Stromal cell of bone marrow (primary cell): Measurements from ENCODE around the gene ERBB4.

Experiments used
- DNase-seq: peaks from one replicate; pipeline ENCODE4 v3.0.0-alpha.2; 2012; ENCODE audit warnings: low read depth

ERBB4 gene

DNA sequence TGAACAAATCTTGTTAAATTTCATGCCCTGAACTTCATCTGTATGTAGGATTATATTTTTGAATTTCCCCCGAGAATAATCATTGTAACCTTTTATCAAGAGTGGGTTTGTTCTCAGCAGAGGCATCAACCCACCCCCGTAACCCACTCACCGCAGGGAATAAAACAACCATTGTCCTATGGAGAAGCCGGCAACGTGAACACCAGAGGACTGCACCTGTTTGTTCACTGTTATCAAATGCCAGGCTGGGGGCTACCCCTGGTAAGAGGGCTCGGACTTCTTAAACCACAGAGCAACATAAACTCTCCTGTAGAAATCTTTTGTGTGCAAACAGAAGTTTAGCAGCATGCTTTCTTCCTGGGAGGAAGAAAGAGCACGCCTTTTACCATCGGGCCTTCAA is 610.4 kb downstream of the ERBB4 start:
- DNase-seq = no peak

DNA sequence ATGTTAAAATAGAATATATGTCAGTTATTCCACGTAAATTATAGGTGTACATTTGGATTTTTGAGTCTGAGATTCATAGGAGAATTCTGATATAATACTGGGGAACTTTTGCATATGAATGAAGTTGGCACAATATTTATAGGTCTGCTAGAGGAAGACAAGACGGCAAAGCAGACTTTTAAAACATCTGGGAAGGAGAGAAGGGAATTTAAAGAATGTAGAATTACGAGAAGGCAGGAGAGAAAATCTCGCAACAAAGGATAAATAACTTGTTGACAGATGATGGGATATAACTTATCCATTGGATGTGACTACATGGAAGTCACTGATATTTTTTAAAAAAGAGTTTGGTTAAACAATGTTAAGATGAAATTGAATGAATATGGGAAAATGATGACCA is 615.6 kb downstream of the ERBB4 start:
- DNase-seq = no peak

DNA sequence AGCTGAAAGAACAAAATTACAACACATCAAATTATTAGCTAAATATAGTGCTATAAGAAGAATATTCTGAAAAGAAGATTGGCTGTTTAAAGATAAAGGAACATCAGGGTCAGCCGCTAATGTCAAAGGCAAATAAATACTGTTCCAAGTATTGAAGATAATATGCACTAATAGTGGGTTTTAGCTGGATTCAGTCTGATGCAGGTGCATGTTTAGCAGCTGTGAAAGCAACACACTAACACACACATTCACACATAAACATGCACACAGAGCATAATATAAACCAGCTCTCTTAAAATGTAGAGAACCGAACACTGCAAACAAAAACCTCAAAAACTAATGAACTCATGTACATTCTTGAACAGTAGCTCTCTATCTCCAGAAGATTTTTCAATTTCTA is 634.6 kb downstream of the ERBB4 start:
- no peak for DNase-seq

DNA sequence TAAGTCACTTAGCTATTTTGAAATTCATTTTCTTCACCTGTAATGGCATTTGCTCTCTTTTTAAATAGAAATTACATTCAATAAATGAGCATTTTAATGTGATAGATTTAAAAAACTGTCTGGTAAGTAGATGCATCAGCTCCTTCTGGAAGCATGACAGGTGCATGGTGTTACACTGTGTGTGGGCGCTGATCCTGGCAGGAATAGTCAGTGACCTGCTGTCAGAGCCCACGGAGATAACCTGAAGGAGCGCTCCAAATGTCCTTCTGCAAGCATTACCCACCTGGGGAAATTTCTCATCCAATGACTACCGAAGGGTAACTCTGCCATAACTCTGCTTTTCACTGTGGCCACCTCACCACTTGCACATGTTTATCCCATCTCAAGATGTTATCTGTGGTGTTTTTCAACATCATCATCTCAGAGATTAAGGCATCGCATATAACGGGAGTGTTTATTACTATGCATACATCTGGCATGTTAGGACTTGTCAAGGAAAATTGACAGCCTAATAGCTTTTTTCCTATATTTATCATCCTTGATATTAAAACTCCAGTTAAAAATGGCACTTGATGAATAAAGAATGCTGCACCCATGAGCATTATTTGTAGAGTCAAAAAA is 637.3 kb downstream of the ERBB4 start:
- DNase-seq = no peak

DNA sequence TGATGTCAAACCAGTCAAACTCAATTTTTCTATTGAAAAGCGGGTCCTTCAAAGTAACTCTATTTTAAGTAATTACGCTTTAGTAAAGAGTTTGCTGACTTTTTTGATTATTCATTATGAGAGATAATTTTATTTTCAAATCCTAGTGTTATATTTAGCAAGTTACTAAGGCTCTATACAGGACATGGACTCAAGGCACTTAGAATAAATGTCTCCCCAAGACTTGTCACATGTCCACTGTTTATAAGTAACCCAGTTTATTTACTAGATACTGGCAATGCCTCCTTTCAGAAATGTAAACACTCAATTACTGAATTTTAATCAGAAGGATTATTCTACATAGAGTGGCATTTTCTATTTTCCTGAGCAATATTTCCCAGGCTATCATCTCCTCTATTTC is 638.1 kb downstream of the ERBB4 start:
- DNase-seq = no peak

DNA sequence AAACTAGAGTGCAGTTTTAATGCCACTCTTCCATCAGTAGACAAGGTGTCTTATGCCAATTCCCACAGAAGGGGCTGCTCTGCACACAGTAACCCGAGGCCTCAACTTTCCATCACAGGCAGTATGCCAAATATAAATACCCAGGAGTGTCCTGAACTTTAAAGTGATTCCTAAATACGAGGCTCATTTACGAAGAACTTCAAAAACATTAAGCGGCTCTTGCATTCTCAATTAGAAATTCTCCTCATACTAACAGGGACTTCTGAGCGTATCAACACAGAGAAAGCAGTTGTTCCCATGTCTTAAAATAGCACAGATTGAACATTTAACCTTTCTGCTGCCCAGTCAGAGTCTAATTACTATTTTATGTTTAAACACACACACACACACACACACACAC is 638.6 kb downstream of the ERBB4 start:
- DNase-seq = no peak

DNA sequence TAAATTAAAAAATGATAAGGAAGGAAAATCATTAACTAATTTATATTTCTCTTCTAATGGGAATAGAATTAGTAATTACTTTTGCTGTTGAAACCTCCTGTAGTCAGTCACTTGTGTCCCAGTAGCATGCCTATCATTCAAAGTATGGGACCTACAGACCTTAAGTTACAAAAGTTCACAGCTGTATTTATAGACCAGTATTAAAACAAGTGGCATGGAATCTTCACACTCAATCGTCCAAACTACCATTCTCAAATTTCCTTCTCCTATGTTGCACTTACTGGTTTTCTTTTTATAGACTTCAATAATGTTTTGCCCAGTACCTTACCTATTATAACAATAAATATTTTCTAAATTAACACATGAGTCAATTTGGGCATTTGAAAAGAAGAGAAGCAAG is 639.9 kb downstream of the ERBB4 start:
- DNase-seq = no peak

DNA sequence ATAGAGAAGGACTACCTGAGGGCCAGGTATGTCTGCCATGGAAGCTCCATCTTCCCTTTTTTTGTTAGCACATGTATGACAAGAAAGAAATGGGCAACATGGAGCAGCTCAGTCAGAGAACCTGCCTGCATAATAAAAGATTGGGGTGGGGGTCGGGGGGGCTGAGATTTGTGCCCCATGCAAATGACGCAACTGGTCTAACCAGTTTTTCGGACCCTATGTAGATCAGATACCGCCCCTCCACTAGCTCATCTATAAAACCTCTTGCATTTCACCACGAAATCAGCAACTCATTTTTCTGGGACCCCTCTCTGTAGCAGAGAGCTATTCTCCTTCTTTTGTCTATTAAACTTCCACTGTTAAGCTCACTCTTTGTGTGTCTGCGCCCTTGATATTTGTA is 657.2 kb downstream of the ERBB4 start:
- no peak for DNase-seq

DNA sequence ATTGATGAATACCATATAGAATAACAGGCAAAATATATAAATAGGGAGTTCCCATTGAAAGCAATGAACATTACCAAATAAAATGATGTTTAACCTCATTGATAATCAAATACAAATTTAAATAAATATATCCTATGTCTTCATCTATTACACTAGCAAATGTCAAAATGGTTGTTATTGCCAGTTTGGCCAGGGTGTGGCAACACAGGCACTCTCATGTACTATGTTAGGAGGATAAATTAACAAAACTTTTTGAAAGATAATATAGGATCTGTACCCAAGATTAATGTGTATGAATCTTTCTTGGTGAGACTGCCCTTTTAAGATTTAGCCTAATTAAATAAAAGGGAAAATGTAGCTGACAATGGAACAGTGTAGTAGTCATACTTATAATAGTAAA is 659.3 kb downstream of the ERBB4 start:
- peak; percentile 19 for DNase-seq

DNA sequence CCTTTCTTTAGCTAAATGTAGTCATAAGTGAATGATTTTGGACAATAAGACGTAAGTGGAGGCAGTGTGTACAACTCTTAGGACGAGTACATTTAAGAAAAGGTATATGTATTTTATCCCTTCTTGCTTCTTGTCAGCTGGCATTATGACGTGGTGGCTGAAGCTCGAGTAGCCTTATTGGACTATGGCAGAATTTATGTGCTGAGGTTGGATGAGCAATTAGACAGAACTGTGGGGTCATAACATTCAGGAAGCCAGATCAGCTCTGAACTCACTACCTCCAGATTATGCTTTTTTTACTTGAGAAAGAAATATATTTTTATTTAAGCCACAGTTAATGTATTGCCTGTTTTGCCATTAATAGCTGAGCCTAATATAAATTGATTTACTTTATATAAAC is 661.5 kb downstream of the ERBB4 start:
- DNase-seq = no peak

DNA sequence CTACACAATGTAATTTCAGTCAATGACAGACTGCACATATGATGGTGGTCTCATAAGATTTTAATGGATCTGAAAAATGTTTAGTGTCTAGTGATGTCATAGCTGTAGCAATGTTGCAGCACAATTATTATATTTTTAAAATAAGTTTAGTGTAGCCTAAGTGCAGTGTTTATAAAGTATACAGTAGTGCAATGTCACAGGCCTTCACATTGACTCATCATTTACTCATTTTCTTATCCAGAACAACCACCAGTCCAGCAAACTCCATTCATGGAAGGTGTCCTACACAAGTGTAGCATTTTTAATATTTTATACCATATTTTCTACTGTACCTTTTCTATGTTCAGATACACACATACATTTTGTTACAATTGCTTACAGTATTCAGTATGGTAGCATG is 663.1 kb downstream of the ERBB4 start:
- DNase-seq = no peak

DNA sequence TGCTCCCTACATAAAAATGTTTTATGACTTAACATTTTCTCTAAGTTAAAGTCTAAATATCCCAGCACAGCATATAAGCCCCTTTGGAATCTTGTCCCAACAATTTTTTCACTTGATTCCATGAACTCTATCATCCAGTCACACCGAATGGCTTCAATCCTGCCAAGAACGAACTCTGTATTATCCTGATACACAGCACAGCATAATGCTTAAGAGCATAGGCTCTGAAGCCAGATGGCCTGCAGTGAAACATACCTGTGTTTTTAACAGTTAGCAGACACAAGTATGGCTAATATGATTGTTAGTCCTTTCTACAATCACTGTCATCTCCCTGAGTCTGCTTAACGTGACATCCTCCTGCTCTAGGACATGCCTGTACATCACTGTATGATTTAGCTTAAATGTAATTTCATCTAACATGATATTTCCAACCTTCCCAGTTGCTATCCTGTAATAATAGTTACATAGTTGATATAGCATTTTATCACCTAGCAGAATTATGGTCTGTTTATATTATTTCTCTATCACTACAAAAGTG is 669.5 kb downstream of the ERBB4 start:
- DNase-seq = no peak

DNA sequence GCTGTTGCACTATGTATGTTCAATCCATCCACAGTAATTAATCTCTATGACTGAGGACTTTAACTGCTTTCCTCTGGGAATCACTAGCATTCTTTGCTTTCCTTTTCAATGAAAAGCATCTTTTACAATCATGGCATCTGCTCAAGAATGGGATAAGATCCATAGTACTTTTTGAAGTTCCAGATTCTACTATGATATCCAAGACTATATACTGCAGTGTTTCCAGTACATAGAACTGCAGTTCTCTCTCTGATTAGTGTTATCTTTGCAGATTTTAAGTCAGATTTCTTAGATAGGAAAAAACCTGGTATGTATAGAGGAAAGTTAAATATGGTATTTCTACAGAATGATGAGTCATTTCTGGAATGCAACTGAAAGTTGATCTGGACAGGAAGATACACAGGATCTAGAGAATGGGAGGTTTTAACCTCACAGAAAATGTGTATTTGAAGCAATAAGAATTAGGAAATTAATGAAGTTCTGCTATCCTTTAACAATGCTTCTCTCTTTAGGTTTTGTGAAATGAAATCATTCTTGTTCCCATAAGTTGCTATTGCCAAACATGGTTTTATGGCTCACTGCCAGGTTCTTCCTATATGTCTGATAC is 670.7 kb downstream of the ERBB4 start:
- DNase-seq = no peak

DNA sequence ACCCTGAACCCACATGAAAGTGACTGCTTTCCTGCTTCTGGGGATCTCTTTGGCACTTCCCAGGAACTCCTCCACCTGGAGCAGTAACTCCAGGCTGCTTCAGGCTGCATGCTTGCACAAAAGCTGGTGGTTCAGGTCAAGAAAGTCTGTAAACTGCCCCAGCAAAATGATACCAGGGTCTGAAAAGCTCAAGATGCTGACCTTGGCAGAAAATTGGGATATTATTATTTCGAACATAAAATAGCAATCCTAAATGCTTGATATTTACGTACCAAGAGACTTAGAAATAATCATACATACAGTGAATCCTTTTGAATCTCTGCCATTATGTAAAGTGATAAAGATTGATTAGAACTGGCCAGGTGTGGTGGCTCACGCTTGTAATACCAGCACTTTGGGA is 674.3 kb downstream of the ERBB4 start:
- no peak for DNase-seq

DNA sequence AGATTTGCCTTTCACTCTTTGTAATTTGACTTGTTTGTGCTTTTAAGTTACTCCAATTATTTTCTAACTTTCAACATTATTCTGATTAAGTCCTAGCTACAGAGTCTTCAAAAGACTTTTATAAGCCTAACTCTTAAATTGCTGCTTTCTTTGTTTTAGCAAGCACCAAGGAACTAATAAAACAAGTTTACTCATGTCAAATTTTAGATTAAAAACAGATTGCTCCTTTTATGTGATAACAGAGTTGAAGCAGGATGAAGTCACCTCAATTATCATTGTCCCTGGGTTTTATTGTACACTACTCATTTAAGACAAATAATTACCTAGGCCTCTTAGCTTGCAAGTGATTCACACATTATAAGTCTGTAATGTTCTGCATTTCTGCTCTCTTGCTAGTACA is 678.4 kb downstream of the ERBB4 start:
- no peak for DNase-seq

DNA sequence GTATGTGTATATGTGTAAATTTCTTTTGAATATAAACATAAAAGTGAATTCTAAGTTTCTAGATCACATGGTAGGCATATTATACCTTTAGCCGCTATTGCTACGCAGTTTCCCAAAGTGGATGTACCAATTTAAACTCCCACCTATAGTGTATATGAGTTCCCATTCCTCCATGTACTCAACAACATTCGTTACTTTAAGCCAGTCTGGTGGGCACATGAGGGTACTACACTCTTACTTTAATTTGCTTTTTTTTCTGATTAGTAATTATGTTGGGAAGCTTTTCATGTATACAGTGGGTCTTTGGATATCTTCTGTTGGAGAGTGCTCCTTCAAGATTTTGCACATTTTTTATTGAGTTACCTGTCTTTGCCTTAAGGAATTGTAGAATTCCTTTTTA is 683.8 kb downstream of the ERBB4 start:
- DNase-seq = no peak

DNA sequence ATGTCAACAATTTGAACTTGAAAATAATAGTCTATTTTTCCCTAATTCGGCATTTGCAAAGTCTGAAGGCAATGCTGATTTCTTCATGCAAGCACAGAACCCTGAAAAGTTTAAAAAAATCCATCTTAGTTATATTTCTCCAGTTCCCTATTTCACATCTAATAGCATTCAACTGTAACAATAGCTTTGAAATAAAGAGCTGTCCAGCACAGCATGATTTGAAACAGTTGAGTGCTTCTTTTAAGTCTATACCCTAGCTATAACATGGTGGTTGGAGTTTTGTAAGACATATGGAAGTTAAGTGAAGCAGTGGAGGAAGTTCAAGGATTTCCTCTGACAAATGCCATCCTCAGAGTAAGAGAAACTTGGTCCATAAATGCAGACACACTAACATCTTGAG is 691.9 kb downstream of the ERBB4 start:
- DNase-seq = no peak

DNA sequence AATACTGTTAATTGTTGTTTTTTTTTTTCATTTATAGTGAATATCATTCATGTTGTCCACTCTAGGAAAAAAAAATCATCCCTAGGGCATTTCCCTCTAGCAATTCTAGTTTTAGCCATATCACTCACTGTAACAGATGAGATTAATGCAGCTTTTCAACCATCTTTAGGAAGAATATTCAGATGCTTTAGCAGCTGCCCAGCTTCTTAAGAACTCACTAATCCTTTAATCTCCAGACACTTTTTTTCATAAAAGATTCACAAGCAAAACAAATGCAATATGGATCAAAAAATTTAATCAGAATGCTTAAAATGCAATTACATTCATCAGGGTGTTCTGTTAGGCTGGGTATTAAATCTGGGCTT is 692.6 kb downstream of the ERBB4 start:
- no peak for DNase-seq

DNA sequence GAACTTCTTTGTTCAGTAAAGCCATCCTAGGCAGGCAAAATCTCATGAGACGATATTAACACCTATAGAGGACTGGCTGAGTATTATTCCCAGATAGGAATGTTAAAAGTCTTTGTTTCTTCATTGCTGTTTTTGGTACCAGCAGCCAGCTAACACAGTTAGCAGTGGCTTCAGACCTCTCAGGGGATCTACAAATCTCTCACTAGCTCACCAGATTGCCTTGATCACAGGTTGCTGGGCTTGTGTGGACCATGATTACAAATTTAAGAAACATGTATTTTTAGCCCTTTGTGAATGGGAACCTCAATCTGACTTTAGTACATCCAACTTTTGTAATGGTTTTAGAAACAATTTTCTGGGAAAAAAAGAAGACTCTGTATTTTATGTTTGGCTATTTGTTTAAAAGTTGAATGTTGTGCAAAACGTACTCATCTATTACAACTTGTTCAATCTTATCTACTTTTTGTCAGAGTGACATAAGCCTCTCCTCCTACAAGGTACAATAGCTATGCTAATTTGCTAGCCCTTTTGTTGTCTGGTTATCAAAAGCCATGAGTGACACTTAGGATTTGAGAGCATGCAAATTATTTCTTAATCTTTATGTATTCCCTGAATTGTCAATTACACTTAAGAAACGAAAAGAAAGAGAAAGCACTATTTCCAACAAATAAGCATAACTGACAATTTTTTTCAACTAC is 693.1 kb downstream of the ERBB4 start:
- no peak for DNase-seq

DNA sequence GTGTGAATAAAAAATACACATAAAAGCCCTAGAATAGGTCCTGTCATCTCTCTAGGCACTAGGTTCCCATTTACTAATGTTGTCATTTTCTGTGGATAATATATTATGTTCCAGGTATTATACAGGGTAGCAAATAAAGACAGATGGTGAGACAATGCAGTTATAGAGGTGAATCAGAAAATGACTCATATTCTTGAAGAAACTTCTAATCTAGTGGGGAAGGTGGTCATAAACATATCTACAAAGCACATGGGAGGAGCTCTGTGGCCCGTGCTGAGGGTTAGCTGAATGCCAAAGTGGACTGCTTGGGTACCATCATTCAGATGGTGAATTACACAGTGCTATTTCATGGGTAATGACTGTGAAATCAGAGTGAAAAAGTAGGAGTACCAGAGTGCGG is 700.9 kb downstream of the ERBB4 start:
- no peak for DNase-seq

DNA sequence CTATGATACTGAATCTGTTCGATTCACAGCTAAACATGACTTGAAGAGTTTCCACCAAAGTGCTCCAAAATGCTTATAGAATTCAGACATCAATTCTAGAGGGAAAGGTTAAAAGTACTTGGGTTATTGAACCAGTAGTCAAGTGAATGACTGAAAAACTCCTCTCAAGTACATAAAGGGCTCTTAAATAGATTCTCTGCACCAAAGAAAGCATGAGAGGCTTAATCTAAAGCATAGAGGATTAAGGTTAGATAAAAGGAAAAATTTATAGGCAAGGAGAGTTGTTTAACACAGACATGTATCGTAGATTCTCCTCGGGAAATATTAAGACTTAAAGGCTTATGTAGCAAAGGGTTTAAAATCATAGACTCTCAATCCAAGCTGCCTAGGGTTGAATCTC is 701.4 kb downstream of the ERBB4 start:
- DNase-seq = no peak

DNA sequence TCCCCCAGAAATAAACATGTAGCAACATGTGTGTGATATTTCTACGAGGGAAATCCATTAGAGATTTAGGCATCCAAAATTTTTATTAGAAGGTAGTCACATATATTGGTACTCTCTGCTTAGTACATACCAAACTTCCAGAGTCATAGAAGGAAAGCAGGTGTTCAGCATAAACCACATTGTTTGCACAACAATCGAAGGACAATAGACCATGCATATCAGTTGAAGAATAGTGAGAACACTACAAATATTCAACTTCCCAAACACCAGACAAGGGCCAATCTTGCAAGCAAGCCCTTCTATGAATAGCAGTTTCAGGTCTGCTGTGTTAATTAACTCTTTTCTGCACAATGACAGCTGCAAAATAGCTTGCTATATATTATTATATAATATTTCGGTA is 702.2 kb downstream of the ERBB4 start:
- no peak for DNase-seq

DNA sequence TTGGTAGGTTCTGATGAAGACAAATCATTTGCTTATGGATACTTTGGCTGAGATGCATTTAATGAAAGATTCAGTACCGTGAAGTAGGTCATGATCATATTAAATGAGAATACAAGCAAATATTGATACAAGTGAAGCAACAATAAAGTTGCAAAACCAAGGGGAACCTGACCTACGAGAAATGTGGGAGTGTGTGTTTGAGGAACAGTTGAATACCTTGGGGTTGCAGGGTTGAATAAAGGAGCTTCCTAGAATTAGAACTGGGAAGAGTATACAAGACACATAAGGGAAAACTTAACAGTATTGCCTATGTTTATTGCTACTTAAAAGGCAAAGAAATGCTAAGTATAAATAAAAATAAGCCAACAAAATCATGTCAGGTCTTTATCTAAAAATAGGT is 702.9 kb downstream of the ERBB4 start:
- DNase-seq = no peak
